Mucosa of descending colon (tissue), 3 donors: ENCODE measurements around the gene KCNQ4. TPM values are rescaled to one million over a fixed set of nuclear protein-coding genes. Genes with fewer than 3 reads are reported as not detected.

Source experiments
- ATAC-seq: fragments of 200-7000 bp; cut with Tn5 transposase; one replicate; pipeline ENCODE4 v1.9.1; 2020; ENCODE audit warnings: mild to moderate bottlenecking, moderate library complexity
- DNase-seq, 3 donors: peaks; one replicate each; pipeline ENCODE4 v3.0.0-alpha.2; 2020
- H3K36me3 ChIP-seq: fragments of 200-600 bp; one replicate; pipeline ENCODE4 v1.8.0; 2021; ENCODE audit warnings: low read depth, mild to moderate bottlenecking
- H3K4me1 ChIP-seq: fragments of 200-600 bp; one replicate; pipeline ENCODE4 v1.8.0; 2021; ENCODE audit warnings: low read depth, mild to moderate bottlenecking
- H3K4me3 ChIP-seq: fragments of 200-600 bp; one replicate; pipeline ENCODE4 v1.8.0; 2021; ENCODE audit warnings: mild to moderate bottlenecking
- H3K9me3 ChIP-seq: fragments of 200-600 bp; one replicate; pipeline ENCODE4 v1.8.0; 2021; ENCODE audit warnings: mild to moderate bottlenecking
- CTCF ChIP-seq: fragments of 200-600 bp; IDR thresholded peaks from one replicate; pipeline ENCODE4 v1.8.0; 2022; ENCODE audit warnings: antibody characterized with exemption, mild to moderate bottlenecking
- intact Hi-C, 2 donors: fragments of 100-400 bp; cut with DNase I in 1 of 2; cut with micrococcal nuclease in 1 of 2; formaldehyde crosslinking; loops; one replicate each; pipeline versions ENCODE4 v1.11.0 to v1.11.1; 2022; cut with DNase I, micrococcal nuclease
- total RNA-seq, 3 donors: library from RNA; stranded (reverse); fragmentation: NEBNext Ultra II Directional in 2 of 3; extraction: Animal tissue kit (Norgen Biotek cat#: 25700) in 2 of 3; gene quantifications; one replicate each; pipeline versions ENCODE4 v1.2.1 to v1.2.4, GENCODE V29; 2021 to 2023
- donor health status: DM: no; HTN: no; CAD: no; lungs with moderate emphysema.
- donor health status: DM: no; HTN: no; CAD: no.
- donor health status: DM: no; HTN: yes; CAD: no.

Gene KCNQ4
- total RNA-seq, 3 donors from 2014 or later: 1.3 to 13.0 (median 2.3) TPM

- H3K9me3 ChIP-seq: no peaks in the 10 kb centered on the region
- no peak overlapping the region for H3K4me3 ChIP-seq
- TF ChIP-seq CTCF: no peak
- ATAC-seq (no peak), DNase-seq (no peak)
- intact Hi-C loops: no loop called here
- H3K36me3 ChIP-seq: no peaks in the 10 kb centered on the region
- no peaks in the 10 kb centered on the region for H3K4me1 ChIP-seq
Measured at GRCh38 chr1:40808002-40808401, 24.4 kb downstream of the KCNQ4 start.

- no peaks in the 10 kb centered on the region for H3K36me3 ChIP-seq
- no peak overlapping the region for H3K4me3 ChIP-seq
- no peak for TF ChIP-seq CTCF
- DNase-seq (no peak), ATAC-seq (no peak)
- intact Hi-C loops: no loop called here
- H3K9me3 ChIP-seq: no peaks in the 10 kb centered on the region
- no peaks in the 10 kb centered on the region for H3K4me1 ChIP-seq
Measured at GRCh38 chr1:40808444-40808843, 24.9 kb downstream of the KCNQ4 start.

GRCh38 chr1:40808909-40809308, 25.3 kb downstream of the KCNQ4 start:
- H3K4me3 ChIP-seq: no peak overlapping the region
- no peak for DNase-seq
- H3K36me3 ChIP-seq: no peaks in the 10 kb centered on the region
- H3K9me3 ChIP-seq: no peaks in the 10 kb centered on the region
- H3K4me1 ChIP-seq: no peaks in the 10 kb centered on the region
- TF ChIP-seq CTCF: no peak
- intact Hi-C loops: no loop called here
- no peak for ATAC-seq

GRCh38 chr1:40810927-40811326, 27.3 kb downstream of the KCNQ4 start:
- H3K4me1 ChIP-seq: no peaks in the 10 kb centered on the region
- H3K9me3 ChIP-seq: no peaks in the 10 kb centered on the region
- ATAC-seq: no peak
- H3K4me3 ChIP-seq: no peak overlapping the region
- no peak for TF ChIP-seq CTCF
- intact Hi-C loops: no loop called here
- no peak for DNase-seq
- no peaks in the 10 kb centered on the region for H3K36me3 ChIP-seq

GRCh38 chr1:40815420-40815819, 31.8 kb downstream of the KCNQ4 start:
- Histone ChIP-seq H3K36me3 (no peaks in the 10 kb centered on the region), H3K4me1 (peaks cover 5% of the 10 kb centered on the region), H3K9me3 (no peaks in the 10 kb centered on the region), H3K4me3 (no peak overlapping the region)
- intact Hi-C loops: no loop called here
- TF ChIP-seq CTCF: no peak
- DNase-seq: no peak
- no peak for ATAC-seq

GRCh38 chr1:40817791-40818263, 34.2 kb downstream of the KCNQ4 start:
- TF ChIP-seq CTCF: no peak
- H3K36me3 ChIP-seq: no peaks in the 10 kb centered on the region
- H3K4me3 ChIP-seq: no peak overlapping the region

More at GRCh38 chr1:40817791-40818263, 34.2 kb downstream of the KCNQ4 start:
- H3K4me1 ChIP-seq: peaks cover 5% of the 10 kb centered on the region
- ATAC-seq (peak; percentile 47), DNase-seq (peak in 1 of 3 donors; percentile 29)
- intact Hi-C loops: no loop called here
- H3K9me3 ChIP-seq: no peaks in the 10 kb centered on the region
